ENCODE results near the gene FOXA3. TPM values are rescaled to one million over a fixed set of nuclear protein-coding genes. Genes with fewer than 3 reads are reported as not detected.

The FOXA3 gene
- total RNA-seq, 1 experiment from 2014 or later = 22.2 TPM

DNA sequence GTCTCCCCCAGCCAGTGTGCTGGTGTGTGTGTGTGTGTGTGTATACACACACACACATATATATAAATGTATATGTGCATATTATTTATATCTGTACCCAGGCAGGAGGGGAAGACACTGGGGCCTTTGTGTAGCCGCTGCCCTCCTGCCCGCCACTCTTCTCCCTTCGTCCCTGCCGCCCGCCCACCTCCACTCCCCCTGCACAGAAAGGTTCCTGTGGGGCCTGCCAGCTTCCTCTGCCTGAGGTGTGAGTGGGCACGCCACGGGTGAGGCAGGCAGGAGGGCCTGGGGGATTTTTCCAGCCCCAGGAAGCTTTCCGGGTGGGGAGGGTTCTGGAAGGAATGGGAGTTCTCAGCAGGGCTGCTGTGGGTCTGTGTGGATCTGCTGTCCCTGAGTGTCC, 14.9 kb downstream of the FOXA3 start:
- H3K79me2 ChIP-seq (ENCODE audit: insufficient read depth, low read length) = no peaks in the 10 kb centered on the region
- no peak overlapping the region for H3K27ac Mint-ChIP-seq
- no CpG with 5 or more reads among the region's 8 CpGs for WGBS (ENCODE audit: extremely low coverage, insufficient read length, low lambda C conversion rate)
- H3K27me3 ChIP-seq (ENCODE audit: insufficient read depth, low read length) = no peaks in the 10 kb centered on the region
- H4K8ac ChIP-seq (replicated peaks; ENCODE audit: insufficient read length, low read depth, low read length) = no peak overlapping the region
- peaks cover 14% of the 10 kb centered on the region for H3K23me2 ChIP-seq (ENCODE audit: insufficient read length, low read depth, low read length, poor library complexity, severe bottlenecking)
- H3K4me1 Mint-ChIP-seq = peaks cover 42 to 59% of the 10 kb centered on the region in 2 experiments
- peaks cover 0 to 2% (median under 1%) of the 10 kb centered on the region in 3 experiments; a peak in 1 of 7 replicates for H3K36me3 Mint-ChIP-seq (ENCODE audit: insufficient read depth in 1 of 3, low read depth in 3 of 3)
- TF ChIP-seq, protein P1, sequence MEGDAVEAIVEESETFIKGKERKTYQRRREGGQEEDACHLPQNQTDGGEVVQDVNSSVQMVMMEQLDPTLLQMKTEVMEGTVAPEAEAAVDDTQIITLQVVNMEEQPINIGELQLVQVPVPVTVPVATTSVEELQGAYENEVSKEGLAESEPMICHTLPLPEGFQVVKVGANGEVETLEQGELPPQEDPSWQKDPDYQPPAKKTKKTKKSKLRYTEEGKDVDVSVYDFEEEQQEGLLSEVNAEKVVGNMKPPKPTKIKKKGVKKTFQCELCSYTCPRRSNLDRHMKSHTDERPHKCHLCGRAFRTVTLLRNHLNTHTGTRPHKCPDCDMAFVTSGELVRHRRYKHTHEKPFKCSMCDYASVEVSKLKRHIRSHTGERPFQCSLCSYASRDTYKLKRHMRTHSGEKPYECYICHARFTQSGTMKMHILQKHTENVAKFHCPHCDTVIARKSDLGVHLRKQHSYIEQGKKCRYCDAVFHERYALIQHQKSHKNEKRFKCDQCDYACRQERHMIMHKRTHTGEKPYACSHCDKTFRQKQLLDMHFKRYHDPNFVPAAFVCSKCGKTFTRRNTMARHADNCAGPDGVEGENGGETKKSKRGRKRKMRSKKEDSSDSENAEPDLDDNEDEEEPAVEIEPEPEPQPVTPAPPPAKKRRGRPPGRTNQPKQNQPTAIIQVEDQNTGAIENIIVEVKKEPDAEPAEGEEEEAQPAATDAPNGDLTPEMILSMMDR (conservative IDR thresholded peaks at IDR 0.05) = no peak
- H3K14ac ChIP-seq (ENCODE audit: insufficient read depth, low read length) = no peak overlapping the region; the same call in 1 of the 2 replicates
- no peak overlapping the region for H2AK5ac ChIP-seq (ENCODE audit: insufficient read length, low read length)
- no peak overlapping the region for H3K23ac ChIP-seq (ENCODE audit: insufficient read length, low read depth, low read length)
- no peak overlapping the region for H3K4me3 Mint-ChIP-seq
- H2BK15ac ChIP-seq (ENCODE audit: low read depth, low read length) = no peak overlapping the region
- no peak overlapping the region for H3K4me2 ChIP-seq (ENCODE audit: insufficient read depth, insufficient read length, low read length)
- no peaks in the 10 kb centered on the region for H3K9me3 Mint-ChIP-seq
- no peak overlapping the region for H2BK20ac ChIP-seq (ENCODE audit: low read depth, low read length, poor library complexity, severe bottlenecking)
- H4K91ac ChIP-seq (ENCODE audit: insufficient read length, low read depth, low read length) = no peak overlapping the region
- no peak overlapping the region for H3K9ac ChIP-seq (ENCODE audit: extremely low read depth, insufficient read length, low read length)
- no peak overlapping the region for H3K56ac ChIP-seq (ENCODE audit: insufficient read length, low read depth, low read length)
- H3K18ac ChIP-seq (ENCODE audit: insufficient read length, low read depth, low read length) = no peak overlapping the region
- no peak overlapping the region for H2BK12ac ChIP-seq (ENCODE audit: insufficient read length, low read depth, low read length)
- no peak overlapping the region for H3K27ac ChIP-seq (ENCODE audit: insufficient read length, low read depth, low read length)
- no peak overlapping the region for H4K5ac ChIP-seq (ENCODE audit: insufficient read length, low read depth, low read length)
- peaks cover 3% of the 10 kb centered on the region for H4K20me1 ChIP-seq (ENCODE audit: control insufficient read depth, insufficient read depth, insufficient read length)
- no peak for DNase-seq
- no peak overlapping the region for H2AFZ ChIP-seq (ENCODE audit: low read length)
- H2BK5ac ChIP-seq (ENCODE audit: insufficient read length, low read length) = no peak overlapping the region
- H3K9me3 ChIP-seq (ENCODE audit: control insufficient read depth, low read depth, low read length) = no peaks in the 10 kb centered on the region
- H2BK120ac ChIP-seq (ENCODE audit: low read depth, low read length, poor library complexity, severe bottlenecking) = no peak overlapping the region
- H3K79me1 ChIP-seq (ENCODE audit: insufficient read depth, low read depth, low read length, poor library complexity, severe bottlenecking) = no peaks in the 10 kb centered on the region
- peaks cover 2% of the 10 kb centered on the region; the same call in 1 of the 2 replicates for H3K4me1 ChIP-seq (ENCODE audit: insufficient read depth, low read length)
- H3K27me3 Mint-ChIP-seq (ENCODE audit: low read depth) = peaks cover 4% of the 10 kb centered on the region
- H3T11ph ChIP-seq (ENCODE audit: low read length) = no peak overlapping the region
- no peak overlapping the region for H3K4ac ChIP-seq (ENCODE audit: low read depth, low read length)
